NCI-H2107 treated with DMSO at 0.1 percent for 48 hours (cell line): ENCODE results near the gene TRA2A.

Experiments
- DNase-seq: peaks from one replicate; lab custom pipeline; 2025; ENCODE audit not compliant: unreplicated experiment; lab: John Stamatoyannopoulos, UW

The TRA2A gene

GRCh38 chr7:23471106-23471859 lies 60.5 kb downstream of the TRA2A start:
- DNase-seq, result no peak

GRCh38 chr7:23470330-23471105 lies 61.3 kb downstream of the TRA2A start, which contains the start of gene IGF2BP3:
Gene IGF2BP3, minus strand, starts transcription at chr7:23470491. Its CDS starts 381 bp downstream, at chr7:23470110.
- no peak for DNase-seq

- no peak for DNase-seq
Measured at GRCh38 chr7:23469961-23470250, 61.9 kb downstream of the TRA2A start.

- DNase-seq, result no peak
Measured at GRCh38 chr7:23469150-23469960, 62.4 kb downstream of the TRA2A start.

GRCh38 chr7:23468526-23469149 lies 63.1 kb downstream of the TRA2A start:
- DNase-seq, result no peak

- DNase-seq, result no peak
Measured at GRCh38 chr7:23467806-23468525, 63.8 kb downstream of the TRA2A start.

GRCh38 chr7:23467291-23467805 lies 64.4 kb downstream of the TRA2A start:
- DNase-seq, result no peak

- DNase-seq, result no peak
Measured at GRCh38 chr7:23462846-23463245, 68.9 kb downstream of the TRA2A start.

GRCh38 chr7:23458044-23458443 lies 73.7 kb downstream of the TRA2A start:
- no peak for DNase-seq

GRCh38 chr7:23456093-23456492 lies 75.7 kb downstream of the TRA2A start:
- DNase-seq, result no peak

- no peak for DNase-seq
Measured at GRCh38 chr7:23454881-23455526, 76.8 kb downstream of the TRA2A start.
